Measurements from ENCODE around the gene ADRA2B. TPM values are rescaled to one million over a fixed set of nuclear protein-coding genes. Genes with fewer than 3 reads are reported as not detected.
A peak's percentile ranks its signal among the peaks of the same experiment; 100 is the strongest.
"Not testable (repeated sequence)": the region's sequence is repeated elsewhere in the genome, so short reads cannot be mapped to it uniquely, and the experiment has no call there.

The ADRA2B gene
- total RNA-seq = 1 to 10 TPM; 3.5 to 4.5 TPM

GRCh38 chr2:96116424-96116878 lies at the start of gene ADRA2B:
TSS of gene ADRA2B (minus strand) at chr2:96116571. CDS start at chr2:96116149, 422 bp downstream.
- TF ChIP-seq, protein P1, sequence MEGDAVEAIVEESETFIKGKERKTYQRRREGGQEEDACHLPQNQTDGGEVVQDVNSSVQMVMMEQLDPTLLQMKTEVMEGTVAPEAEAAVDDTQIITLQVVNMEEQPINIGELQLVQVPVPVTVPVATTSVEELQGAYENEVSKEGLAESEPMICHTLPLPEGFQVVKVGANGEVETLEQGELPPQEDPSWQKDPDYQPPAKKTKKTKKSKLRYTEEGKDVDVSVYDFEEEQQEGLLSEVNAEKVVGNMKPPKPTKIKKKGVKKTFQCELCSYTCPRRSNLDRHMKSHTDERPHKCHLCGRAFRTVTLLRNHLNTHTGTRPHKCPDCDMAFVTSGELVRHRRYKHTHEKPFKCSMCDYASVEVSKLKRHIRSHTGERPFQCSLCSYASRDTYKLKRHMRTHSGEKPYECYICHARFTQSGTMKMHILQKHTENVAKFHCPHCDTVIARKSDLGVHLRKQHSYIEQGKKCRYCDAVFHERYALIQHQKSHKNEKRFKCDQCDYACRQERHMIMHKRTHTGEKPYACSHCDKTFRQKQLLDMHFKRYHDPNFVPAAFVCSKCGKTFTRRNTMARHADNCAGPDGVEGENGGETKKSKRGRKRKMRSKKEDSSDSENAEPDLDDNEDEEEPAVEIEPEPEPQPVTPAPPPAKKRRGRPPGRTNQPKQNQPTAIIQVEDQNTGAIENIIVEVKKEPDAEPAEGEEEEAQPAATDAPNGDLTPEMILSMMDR (IDR thresholded peaks at IDR 0.05) = no peak
- ATAC-seq (ENCODE audit: insufficient number of reproducible peaks, low FRiP score, low read depth) = peak; percentile 36

GRCh38 chr2:96164459-96165184 lies 48.3 kb upstream of the ADRA2B start:
- DNase-seq (ENCODE audit: low spot score) (no peak), ATAC-seq (ENCODE audit: insufficient number of reproducible peaks, low FRiP score, low read depth) (no peak)
- no peak overlapping the region for H3K27ac ChIP-seq

More at GRCh38 chr2:96116424-96116878, at the start of gene ADRA2B:
- Histone ChIP-seq H3K4me1 (ENCODE audit: control insufficient read depth in 1 of 2, low read depth in 2 of 2) (peaks cover 3 to 15% of the 10 kb centered on the region in 2 donors), H3K4me3 (peak within 1 kb of the TSS; percentile 76), H3K27me3 (replicated peaks; ENCODE audit: insufficient read depth) (no peaks in the 10 kb centered on the region), H3K27ac (no peak within 1 kb of the TSS), H3K36me3 (no peaks in the 10 kb centered on the region), H3K9me3 (no peaks in the 10 kb centered on the region)
- DNase-seq (ENCODE audit: low spot score) = no peak

DNA sequence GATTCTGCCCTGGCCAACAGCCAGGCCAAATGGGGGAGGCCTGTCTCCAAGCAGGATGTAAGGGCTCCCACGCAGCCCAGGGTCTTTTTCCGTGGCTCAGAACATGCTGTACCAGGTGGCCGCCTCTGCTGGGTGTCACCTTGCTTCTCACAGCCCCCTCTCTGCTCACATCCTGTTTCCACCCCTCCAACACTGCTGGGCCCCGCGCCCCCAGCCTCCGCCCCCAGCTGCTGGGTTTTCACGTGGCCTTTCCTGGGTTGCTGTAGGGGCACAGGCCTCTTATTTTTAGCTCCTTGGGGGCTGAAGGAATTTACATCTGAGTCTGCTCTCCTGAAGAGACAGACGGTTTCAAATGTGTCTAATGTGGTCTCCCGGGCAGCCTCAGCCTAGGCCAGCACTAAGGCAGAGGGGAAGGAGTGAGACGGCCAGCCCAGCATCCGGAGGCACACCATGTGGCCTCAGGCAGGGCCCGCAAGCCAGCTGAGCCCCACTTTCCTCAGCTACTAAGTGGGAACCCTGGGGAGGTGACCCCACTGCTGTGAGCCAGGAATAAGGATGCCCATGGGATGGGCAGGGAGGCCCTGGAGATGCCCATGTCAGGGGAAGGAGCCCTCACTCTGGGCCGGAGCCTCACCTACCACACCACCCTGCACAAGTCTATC lies 47.5 kb upstream of the ADRA2B start:
- DNase-seq (ENCODE audit: low spot score) (no peak), ATAC-seq (ENCODE audit: insufficient number of reproducible peaks, low FRiP score, low read depth) (no peak)
- H3K4me1 ChIP-seq (ENCODE audit: control insufficient read depth in 1 of 2, low read depth in 2 of 2) = no peaks in the 10 kb centered on the region

More at GRCh38 chr2:96164459-96165184, 48.3 kb upstream of the ADRA2B start:
- TF ChIP-seq, protein P1 (IDR thresholded peaks at IDR 0.05) = no peak
- H3K27me3 ChIP-seq (replicated peaks; ENCODE audit: insufficient read depth) = no peaks in the 10 kb centered on the region
- H3K36me3 ChIP-seq = no peaks in the 10 kb centered on the region
- no peak overlapping the region for H3K4me3 ChIP-seq
- H3K9me3 ChIP-seq = no peaks in the 10 kb centered on the region
- H3K4me1 ChIP-seq (ENCODE audit: control insufficient read depth in 1 of 2, low read depth in 2 of 2) = no peaks in the 10 kb centered on the region

DNA sequence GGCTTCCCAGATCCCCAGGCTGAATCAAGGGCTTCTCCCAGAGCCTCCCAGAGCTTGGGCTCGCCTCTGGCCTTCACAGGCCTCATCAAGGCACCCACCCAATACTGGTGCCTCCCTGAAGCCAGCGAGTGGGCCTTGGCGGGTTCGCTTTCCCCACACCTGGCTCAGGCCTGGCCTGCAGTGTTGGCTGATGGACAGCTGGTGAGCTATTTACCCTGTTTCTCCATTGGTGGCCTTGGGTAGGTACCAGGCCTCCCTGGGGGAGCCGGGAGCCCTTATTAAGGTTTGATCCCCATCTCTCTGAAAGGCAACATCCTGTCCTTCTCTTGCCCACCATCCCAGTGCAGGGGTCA lies 47.0 kb upstream of the ADRA2B start:
- Histone ChIP-seq H3K36me3 (no peaks in the 10 kb centered on the region), H3K27me3 (replicated peaks; ENCODE audit: insufficient read depth) (no peaks in the 10 kb centered on the region), H3K27ac (no peak overlapping the region), H3K9me3 (no peaks in the 10 kb centered on the region), H3K4me3 (no peak overlapping the region), H3K4me1 (ENCODE audit: control insufficient read depth in 1 of 2, low read depth in 2 of 2) (no peaks in the 10 kb centered on the region)
- no peak for DNase-seq (ENCODE audit: low spot score)
- ATAC-seq (ENCODE audit: insufficient number of reproducible peaks, low FRiP score, low read depth) = no peak
- TF ChIP-seq, protein P1 (IDR thresholded peaks at IDR 0.05) = no peak

More for the DNA sequence above, 47.5 kb upstream of the ADRA2B start:
- H3K36me3 ChIP-seq = no peaks in the 10 kb centered on the region
- TF ChIP-seq, protein P1 (IDR thresholded peaks at IDR 0.05) = no peak
- no peak overlapping the region for H3K27ac ChIP-seq
- no peaks in the 10 kb centered on the region for H3K27me3 ChIP-seq (replicated peaks; ENCODE audit: insufficient read depth)
- H3K4me3 ChIP-seq = no peak overlapping the region
- no peaks in the 10 kb centered on the region for H3K9me3 ChIP-seq

GRCh38 chr2:96161898-96162297 lies 45.5 kb upstream of the ADRA2B start:
- Histone ChIP-seq H3K9me3 (no peaks in the 10 kb centered on the region), H3K27ac (no peak overlapping the region), H3K36me3 (no peaks in the 10 kb centered on the region), H3K4me1 (ENCODE audit: control insufficient read depth in 1 of 2, low read depth in 2 of 2) (no peaks in the 10 kb centered on the region), H3K27me3 (replicated peaks; ENCODE audit: insufficient read depth) (no peaks in the 10 kb centered on the region), H3K4me3 (no peak overlapping the region)
- DNase-seq (ENCODE audit: low spot score) (no peak), ATAC-seq (ENCODE audit: insufficient number of reproducible peaks, low FRiP score, low read depth) (no peak)
- TF ChIP-seq, protein P1 (IDR thresholded peaks at IDR 0.05) = no peak

DNA sequence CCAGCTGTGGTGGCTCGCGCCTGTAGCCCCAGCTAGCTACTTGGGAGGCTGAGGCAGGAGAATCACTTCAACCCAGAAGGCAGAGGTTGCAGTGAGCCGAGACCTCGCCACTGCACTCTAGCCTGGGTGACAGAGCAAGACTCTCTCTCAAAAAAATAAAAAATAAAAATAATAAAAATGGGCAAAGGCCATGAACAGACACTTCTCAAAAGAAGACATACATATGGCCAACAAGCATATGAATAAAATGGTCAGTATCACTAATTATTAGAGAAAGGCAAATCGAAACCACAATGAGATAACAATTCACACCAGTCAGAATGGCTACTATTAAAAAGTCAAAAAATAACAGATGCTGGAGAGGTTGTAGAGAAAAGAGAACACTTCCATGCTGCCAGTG lies 44.0 kb upstream of the ADRA2B start:
- DNase-seq (ENCODE audit: low spot score); H3K27ac ChIP-seq; H3K4me3 ChIP-seq; H3K4me1 ChIP-seq (ENCODE audit: control insufficient read depth in 1 of 2, low read depth in 2 of 2); ATAC-seq (ENCODE audit: insufficient number of reproducible peaks, low FRiP score, low read depth); H3K36me3 ChIP-seq; H3K9me3 ChIP-seq; H3K27me3 ChIP-seq (replicated peaks; ENCODE audit: insufficient read depth): not testable (repeated sequence)

Measured in thoracic aorta (tissue), 2 donors.